ENCODE measurements around the gene LILRB3.
"Not testable (repeated sequence)": the region's sequence is repeated elsewhere in the genome, so short reads cannot be mapped to it uniquely, and the experiment has no call there.

Gene LILRB3

GRCh38 chr19:54211235-54211634 lies 11.6 kb downstream of the LILRB3 start:
- in situ Hi-C loops (cut with MboI; ENCODE audit: low sequenced_read_pairs), result no loop called here

- in situ Hi-C loops (cut with MboI; ENCODE audit: low sequenced_read_pairs), result no loop called here
These were observed 12.9 kb downstream of the LILRB3 start for GRCh38 chr19:54209811-54210494.

DNA sequence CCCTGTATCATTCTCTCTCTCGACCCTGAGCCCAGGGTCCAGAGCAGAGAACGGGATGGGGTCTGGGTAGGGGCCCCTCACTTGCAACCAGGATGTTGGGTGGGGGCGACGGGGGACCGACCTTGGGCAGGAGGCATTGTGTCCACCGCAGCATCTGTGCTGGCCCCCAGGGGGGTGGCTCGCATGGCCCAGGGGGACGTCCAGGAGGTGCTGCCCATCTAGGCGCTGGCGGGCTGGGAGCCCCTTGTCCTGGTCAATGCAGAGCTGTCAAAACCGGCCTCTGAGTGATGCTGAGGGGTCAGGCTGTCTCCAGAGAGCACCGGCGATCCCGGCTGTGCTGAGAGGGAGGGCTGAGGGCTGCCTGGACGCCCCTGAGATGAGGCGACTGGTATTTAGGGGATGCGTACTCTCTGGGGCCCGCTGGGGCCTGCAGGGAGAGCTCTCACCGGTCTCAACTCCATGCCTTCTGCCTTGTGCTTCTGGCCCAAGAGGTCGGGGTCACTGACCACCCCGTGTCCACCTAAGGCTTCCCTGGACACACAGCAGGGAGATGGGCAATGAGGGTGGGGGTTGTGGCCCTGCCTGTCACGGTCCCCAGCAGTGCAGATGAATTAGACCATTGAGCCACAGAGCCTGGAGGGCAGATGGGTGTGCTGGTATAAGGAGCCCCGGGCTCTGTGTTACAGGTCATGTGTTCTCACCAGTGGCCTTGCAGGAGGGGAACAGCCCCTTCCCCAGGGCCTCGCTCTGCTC lies 13.6 kb downstream of the LILRB3 start:
- in situ Hi-C loops (cut with MboI; ENCODE audit: low sequenced_read_pairs), result no loop called here

DNA sequence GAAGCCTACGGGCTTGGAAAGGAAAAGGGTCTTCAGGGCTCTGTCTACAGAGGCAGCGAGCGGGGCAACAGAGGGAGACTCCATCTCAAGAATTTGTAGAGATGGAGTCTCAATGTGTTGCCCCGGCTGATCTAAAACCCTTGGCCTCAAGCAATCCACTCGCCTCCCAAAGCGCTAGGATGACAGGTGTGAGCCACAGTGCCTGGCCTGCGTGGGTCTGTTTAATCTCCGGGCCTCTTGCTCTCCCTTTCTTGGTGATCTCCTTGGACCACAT lies 14.1 kb downstream of the LILRB3 start:
- in situ Hi-C loops (cut with MboI; ENCODE audit: low sequenced_read_pairs), result no loop called here

- in situ Hi-C loops (cut with MboI; ENCODE audit: low sequenced_read_pairs), result no loop called here
These were observed 14.6 kb downstream of the LILRB3 start for GRCh38 chr19:54207983-54208783.

DNA sequence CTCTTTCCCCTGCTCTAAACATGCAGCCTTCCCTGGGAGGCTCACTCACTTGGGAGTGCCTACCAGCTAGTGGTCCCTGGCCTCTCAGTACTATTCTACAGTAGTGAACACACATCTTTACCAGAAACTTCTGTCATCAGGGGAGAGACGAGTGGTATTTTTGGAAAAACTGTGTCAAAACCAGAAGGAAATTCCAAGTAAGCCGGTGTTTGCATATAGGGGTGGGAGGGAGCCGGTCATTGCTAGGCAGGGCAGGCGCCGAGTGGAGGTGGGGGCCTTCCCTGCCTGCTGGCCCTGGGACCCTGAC lies 15.2 kb downstream of the LILRB3 start:
- in situ Hi-C loops (cut with MboI; ENCODE audit: low sequenced_read_pairs), result no loop called here

- in situ Hi-C loops (cut with MboI; ENCODE audit: low sequenced_read_pairs), result not testable (repeated sequence)
These were observed 15.6 kb downstream of the LILRB3 start for GRCh38 chr19:54207193-54207592.

DNA sequence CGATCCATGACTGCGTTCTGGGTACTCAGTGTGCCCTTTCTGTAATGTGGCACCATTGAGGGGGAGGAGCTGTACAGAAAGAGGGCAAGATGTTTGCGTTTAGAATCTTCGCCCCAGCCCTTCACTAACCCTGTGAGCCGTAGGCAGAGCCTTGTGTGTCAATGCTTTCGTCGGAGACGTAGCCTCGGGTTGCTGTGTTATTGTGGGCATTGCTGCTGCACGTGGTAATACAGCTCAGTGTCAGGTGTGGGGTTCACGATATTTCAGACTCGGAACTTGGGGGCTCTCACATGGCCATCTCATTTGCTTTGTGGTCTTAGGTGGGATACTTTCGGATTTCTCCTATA lies 16.0 kb downstream of the LILRB3 start:
- in situ Hi-C loops (cut with MboI; ENCODE audit: low sequenced_read_pairs), result no loop called here

GRCh38 chr19:54206030-54206830 lies 16.6 kb downstream of the LILRB3 start:
- in situ Hi-C loops (cut with MboI; ENCODE audit: low sequenced_read_pairs), result no loop called here

DNA sequence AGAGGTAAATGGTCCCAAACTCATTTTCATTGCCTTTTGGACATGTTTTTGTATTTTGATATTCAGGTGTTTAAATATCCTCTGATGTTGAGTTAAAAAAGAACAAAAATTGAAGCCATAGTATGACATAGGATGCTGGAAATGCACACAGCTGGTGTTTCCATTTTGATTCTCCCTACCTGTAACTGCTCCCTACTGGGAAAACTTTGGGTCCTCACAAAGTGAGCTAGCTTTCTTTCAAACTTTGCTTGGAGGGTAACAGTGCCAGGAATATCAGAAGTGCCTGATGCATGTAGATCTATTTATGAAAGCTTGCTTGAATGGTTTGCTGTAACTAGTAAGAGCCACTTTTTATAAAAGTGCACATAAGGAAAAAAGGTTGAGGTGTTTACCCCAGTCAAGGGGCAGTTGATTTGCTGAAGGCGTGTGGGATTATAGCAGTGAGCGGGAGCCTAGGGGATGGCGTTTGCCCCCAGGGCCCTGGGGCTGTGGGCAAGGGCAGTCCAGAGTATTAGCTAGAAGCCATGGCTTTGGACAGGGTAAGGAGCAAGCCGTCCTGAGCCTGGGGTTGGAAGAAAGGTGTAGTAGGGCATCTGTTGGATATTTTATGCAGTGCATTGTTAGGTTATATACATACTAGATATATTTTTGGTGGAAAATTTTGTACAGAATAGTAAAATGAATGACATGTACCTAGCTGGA lies 17.9 kb downstream of the LILRB3 start:
- in situ Hi-C loops (cut with MboI; ENCODE audit: low sequenced_read_pairs), result no loop called here

GRCh38 chr19:54203151-54203611 lies 19.6 kb downstream of the LILRB3 start:
- in situ Hi-C loops (cut with MboI; ENCODE audit: low sequenced_read_pairs), result no loop called here

DNA sequence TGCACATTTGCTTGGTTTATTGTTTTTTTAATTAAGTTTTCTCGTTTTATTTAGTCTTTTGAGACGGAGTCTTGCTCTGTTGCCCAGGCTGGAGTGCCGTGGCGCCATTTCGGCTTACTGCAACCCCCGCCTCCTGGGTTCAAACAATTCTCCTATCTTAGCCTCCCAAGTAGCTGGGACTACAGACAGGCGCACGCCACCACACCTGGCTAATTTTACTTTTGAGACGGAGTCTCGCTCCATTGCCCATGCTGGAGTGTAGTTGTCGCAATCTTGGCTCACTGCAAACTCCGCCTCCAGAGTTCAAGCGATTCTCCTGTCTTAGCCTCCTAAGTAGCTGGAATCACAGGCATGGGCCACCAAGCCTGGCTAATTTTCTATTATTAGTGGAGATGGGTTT lies 20.8 kb downstream of the LILRB3 start:
- in situ Hi-C loops (cut with MboI; ENCODE audit: low sequenced_read_pairs), result no loop called here

DNA sequence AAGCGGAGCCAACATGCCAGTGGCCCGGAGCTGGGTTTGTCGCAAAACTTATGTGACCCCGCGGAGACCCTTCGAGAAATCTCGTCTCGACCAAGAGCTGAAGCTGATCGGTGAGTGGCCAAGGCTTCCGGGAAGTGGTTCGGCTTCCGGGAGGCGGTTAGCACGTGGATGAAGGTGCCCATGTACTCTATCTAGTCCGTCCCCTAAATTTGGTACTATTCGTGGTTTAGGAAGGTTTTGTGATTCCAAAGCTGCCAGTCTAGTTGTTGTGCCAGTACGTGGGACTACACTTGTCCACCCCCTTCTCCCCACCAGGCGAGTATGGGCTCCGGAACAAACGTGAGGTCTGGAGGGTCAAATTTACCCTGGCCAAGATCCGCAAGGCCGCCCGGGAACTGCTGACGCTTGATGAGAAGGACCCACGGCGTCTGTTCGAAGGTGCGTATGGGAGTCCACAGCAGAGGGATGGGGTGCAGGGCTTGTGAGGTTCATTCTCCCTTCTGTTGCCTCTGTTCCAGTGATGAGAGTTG lies 21.6 kb downstream of the LILRB3 start:
- in situ Hi-C loops (cut with MboI; ENCODE audit: low sequenced_read_pairs), result no loop called here

- in situ Hi-C loops (cut with MboI; ENCODE audit: low sequenced_read_pairs), result no loop called here
These were observed 23.4 kb downstream of the LILRB3 start for GRCh38 chr19:54199401-54199800.

DNA sequence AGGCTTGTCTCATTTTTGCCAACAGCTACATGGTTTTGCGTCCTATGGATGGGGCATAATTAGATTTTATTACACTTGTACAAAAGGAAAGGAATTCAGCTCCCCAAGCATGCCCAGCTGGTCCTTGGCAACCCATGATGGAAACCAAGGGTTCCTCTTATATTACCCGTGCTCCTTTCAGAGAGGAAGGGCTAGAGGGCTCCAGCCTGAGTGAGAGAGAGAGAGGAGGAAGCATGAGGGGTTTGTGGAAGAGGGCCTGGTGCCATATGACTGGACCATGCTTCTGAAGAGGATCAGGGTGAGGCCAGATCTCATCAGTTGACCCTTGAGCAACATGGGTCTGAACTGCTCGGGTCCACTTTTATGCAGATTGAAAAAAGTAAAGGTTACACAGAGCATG lies 25.7 kb downstream of the LILRB3 start:
- in situ Hi-C loops (cut with MboI; ENCODE audit: low sequenced_read_pairs), result no loop called here

DNA sequence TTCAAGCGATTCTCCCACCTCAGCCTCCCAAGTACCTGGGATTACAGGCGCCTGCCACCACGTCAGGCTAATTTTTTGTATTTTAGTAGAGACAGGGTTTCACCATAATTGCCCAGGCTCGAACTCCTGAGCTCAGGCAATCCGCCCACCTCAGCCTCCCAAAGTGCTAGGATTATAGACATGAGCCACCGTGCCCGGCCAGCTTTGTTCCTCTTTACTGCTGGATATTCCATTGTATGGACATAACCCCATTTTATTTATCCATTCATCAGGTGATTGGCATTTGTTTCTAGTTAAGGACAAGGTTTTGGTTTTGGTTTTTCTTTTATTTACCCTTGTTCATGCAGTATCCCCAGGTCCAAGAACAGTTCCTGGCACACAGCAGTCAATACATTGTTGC lies 26.3 kb downstream of the LILRB3 start:
- in situ Hi-C loops (cut with MboI; ENCODE audit: low sequenced_read_pairs), result no loop called here

DNA sequence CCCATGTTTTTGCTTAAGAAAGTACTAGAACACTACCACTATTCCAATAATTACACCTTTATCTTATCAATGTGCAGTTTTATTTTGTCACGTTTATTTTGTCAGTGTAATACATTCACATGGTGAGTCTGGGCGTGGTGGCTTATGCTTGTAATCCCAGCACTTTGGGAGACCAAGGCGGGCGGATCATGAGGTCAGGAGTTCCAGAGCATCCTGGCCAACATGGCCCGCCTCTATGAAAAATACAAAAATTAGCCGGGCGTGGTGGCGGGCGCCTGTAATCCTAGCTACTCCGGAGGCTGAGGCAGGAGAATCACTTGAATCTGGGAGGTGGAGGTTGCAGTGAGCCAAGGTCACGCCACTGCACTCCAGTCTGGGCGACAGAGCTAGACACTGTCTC lies 28.3 kb downstream of the LILRB3 start:
- in situ Hi-C loops (cut with MboI; ENCODE audit: low sequenced_read_pairs), result not testable (repeated sequence)

GRCh38 chr19:54193011-54193410 lies 29.8 kb downstream of the LILRB3 start:
- in situ Hi-C loops (cut with MboI; ENCODE audit: low sequenced_read_pairs), result no loop called here

DNA sequence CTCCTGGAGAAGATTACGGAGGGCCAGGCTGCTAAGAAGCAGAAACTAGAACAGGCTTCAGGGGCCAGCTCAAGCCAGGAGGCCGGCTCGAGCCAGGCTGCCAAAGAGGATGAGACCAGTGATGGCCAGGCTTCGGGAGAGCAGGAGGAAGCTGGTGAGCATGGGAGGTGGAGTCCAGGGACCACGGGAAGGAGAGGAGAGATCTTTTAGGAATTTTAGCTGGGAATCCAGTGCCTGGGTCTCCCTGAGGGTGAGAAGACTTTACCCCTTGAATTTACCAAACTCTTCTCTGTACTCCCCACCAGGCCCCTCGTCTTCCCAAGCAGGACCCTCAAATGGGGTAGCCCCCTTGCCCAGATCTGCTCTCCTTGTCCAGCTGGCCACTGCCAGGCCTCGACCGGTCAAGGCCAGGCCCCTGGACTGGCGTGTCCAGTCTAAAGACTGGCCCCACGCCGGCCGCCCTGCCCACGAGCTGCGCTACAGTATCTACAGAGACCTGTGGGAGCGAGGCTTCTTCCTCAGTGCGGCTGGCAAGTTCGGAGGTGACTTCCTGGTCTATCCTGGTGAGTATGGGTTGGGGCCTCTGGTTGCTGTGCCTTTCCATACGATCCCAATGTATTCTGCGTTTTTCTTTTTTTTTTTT lies 30.9 kb downstream of the LILRB3 start:
- in situ Hi-C loops (cut with MboI; ENCODE audit: low sequenced_read_pairs), result no loop called here
